Hepatocyte (in vitro differentiated cells): Measurements from ENCODE around the gene SLC40A1. TPM values are rescaled to one million over a fixed set of nuclear protein-coding genes. Genes with fewer than 3 reads are reported as not detected.
"Not testable (repeated sequence)": the region's sequence is repeated elsewhere in the genome, so short reads cannot be mapped to it uniquely, and the experiment has no call there.

Source experiments
- DNase-seq: peaks from one replicate; pipeline ENCODE4 v3.0.0-alpha.2; 2016; ENCODE audit warnings: low spot score
- H2AFZ ChIP-seq: fragments of 200-600 bp; sonication (generic); 2 replicates; pipeline ENCODE4 v1.6.0; 2016; ENCODE audit warnings: antibody characterized with exemption, mild to moderate bottlenecking
- H3K27ac ChIP-seq: fragments of 200-600 bp; sonication (generic); 2 replicates; pipeline ENCODE4 v1.5.1; 2016; ENCODE audit warnings: mild to moderate bottlenecking
- H3K27me3 ChIP-seq: fragments of 200-600 bp; sonication (generic); 2 replicates; pipeline ENCODE4 v1.6.1; 2016
- H3K36me3 ChIP-seq: fragments of 200-600 bp; sonication (generic); replicated peaks from 2 replicates; pipeline ENCODE4 v1.5.1; 2016; ENCODE audit warnings: low read depth; ENCODE audit not compliant: insufficient read depth
- H3K4me1 ChIP-seq: fragments of 200-600 bp; sonication (generic); 2 replicates; pipeline ENCODE4 v1.5.1; 2016; ENCODE audit warnings: mild to moderate bottlenecking, moderate library complexity; ENCODE audit not compliant: insufficient read depth
- H3K4me2 ChIP-seq: fragments of 200-600 bp; sonication (generic); 2 replicates; pipeline ENCODE4 v1.6.0; 2016
- H3K4me3 ChIP-seq: fragments of 200-600 bp; sonication (generic); 2 replicates; pipeline ENCODE4 v1.5.1; 2016; ENCODE audit warnings: mild to moderate bottlenecking
- H3K79me2 ChIP-seq: fragments of 200-600 bp; sonication (generic); 2 replicates; pipeline ENCODE4 v1.6.0; 2017; ENCODE audit warnings: mild to moderate bottlenecking
- H3K9me2 ChIP-seq: fragments of 200-600 bp; sonication (generic); replicated peaks from 2 replicates; pipeline ENCODE4 v1.6.0; 2017; ENCODE audit warnings: mild to moderate bottlenecking; ENCODE audit not compliant: insufficient read depth
- H3K9me3 ChIP-seq: fragments of 200-600 bp; sonication (generic); 2 replicates; pipeline ENCODE4 v1.5.1; 2016; ENCODE audit warnings: low read depth, mild to moderate bottlenecking
- H4K20me1 ChIP-seq: fragments of 200-600 bp; sonication (generic); 2 replicates; pipeline ENCODE4 v1.6.0; 2016; ENCODE audit warnings: mild to moderate bottlenecking; ENCODE audit not compliant: insufficient read depth, poor library complexity, severe bottlenecking
- CTCF ChIP-seq: fragments of 200-600 bp; sonication (generic); IDR thresholded peaks from 2 replicates; pipeline ENCODE4 v1.5.1; 2016; ENCODE audit warnings: antibody characterized with exemption, mild to moderate bottlenecking; ENCODE audit not compliant: poor library complexity
- EZH2 ChIP-seq: fragments of 200-600 bp; sonication (generic); IDR thresholded peaks from 2 replicates; pipeline ENCODE4 v1.6.1; 2016; ENCODE audit warnings: antibody characterized with exemption, mild to moderate bottlenecking, borderline replicate concordance
- EZH2phosphoT487 ChIP-seq: fragments of 200-600 bp; sonication (generic); IDR thresholded peaks from one replicate; pipeline ENCODE4 v1.6.1; 2018; ENCODE audit warnings: antibody characterized with exemption, mild to moderate bottlenecking, low read depth, moderate library complexity; ENCODE audit not compliant: unreplicated experiment, severe bottlenecking
- WGBS: methylation state at CpG from one replicate; pipeline ENCODE4 v1.1.6; 2016; ENCODE audit warnings: low lambda C conversion rate; ENCODE audit errors: missing lambda C conversion rate; 5-methylcytosine and 5-hydroxymethylcytosine counted together
- polyA plus RNA-seq: library from polyadenylated mRNA; unstranded; fragments of >200 nt; fragmentation: Nextera tagmentation; extraction: Ambion mirVana; gene quantifications from 2 replicates; pipeline ENCODE4 v1.2.1, GENCODE V29; 2016
- total RNA-seq: library from RNA; depleted of rRNA; stranded (reverse); fragments of >200 nt; gene quantifications from 2 replicates; pipeline ENCODE4 v1.2.3, GENCODE V29; 2014

The SLC40A1 gene
- total and polyA plus RNA-seq, 2 experiments from 2014 or later: 186 to 225 TPM

DNA sequence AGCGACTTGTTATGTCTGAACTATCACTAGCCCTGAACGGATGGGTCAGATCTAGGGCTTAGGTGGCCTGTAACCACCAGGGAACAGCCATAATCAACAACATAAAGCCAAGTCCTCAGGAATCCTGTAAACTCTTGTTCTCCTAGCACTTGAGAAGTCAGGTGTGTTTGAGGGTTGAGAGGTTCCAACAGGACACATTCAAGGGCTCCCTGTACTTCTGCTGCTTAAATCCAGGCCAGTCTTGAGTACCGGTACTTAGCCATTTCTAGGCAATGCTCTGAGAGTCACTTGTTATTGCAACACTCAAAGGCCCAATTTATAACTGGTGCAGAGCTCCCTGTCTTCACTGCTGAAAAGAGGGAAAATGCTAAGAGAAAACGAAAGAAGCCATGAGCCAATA, 21.6 kb upstream of the SLC40A1 start:
- Histone ChIP-seq H2AFZ (no peak overlapping the region), H3K79me2 (no peaks in the 10 kb centered on the region), H3K9me3 (no peaks in the 10 kb centered on the region), H3K4me3 (no peak overlapping the region), H3K27me3 (no peaks in the 10 kb centered on the region), H3K4me2 (no peak overlapping the region), H3K9me2 (no peaks in the 10 kb centered on the region), H3K36me3 (no peaks in the 10 kb centered on the region), H3K4me1 (no peaks in the 10 kb centered on the region), H4K20me1 (no peaks in the 10 kb centered on the region), H3K27ac (no peak overlapping the region)
- DNase-seq: no peak
- WGBS: 84% methylated on average over 4 of the region's 4 CpGs
- TF ChIP-seq EZH2 (no peak), CTCF (no peak), EZH2phosphoT487 (no peak)

DNA sequence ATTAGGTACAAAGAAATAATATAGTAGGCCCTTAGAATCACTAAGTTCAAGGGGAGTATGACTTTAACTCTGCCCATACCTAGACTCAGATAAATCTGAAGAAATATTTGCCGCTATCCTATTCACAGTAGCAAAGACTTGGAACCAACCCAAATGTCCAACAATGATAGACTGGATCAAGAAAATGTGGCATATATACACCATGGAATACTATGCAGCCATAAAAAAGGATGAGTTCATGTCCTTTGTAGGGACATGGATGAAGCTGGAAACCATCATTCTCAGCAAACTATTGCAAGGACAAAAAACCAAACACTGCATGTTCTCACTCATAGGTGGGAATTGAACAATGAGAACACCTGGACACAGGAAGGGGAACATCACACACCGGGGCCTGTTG, 21.1 kb upstream of the SLC40A1 start:
- DNase-seq, H3K9me3 ChIP-seq, H3K79me2 ChIP-seq, H3K4me1 ChIP-seq, H3K27me3 ChIP-seq, H3K27ac ChIP-seq, H3K9me2 ChIP-seq, H4K20me1 ChIP-seq, H3K4me3 ChIP-seq, H2AFZ ChIP-seq, H3K36me3 ChIP-seq, H3K4me2 ChIP-seq: not testable (repeated sequence)
- WGBS: 92% methylated on average over 2 of the region's 2 CpGs

GRCh38 chr2:189601043-189601442, 20.5 kb upstream of the SLC40A1 start:
- H3K9me3 ChIP-seq: no peaks in the 10 kb centered on the region
- H3K4me3 ChIP-seq: no peak overlapping the region
- H3K79me2 ChIP-seq: no peaks in the 10 kb centered on the region
- no peaks in the 10 kb centered on the region for H3K36me3 ChIP-seq
- DNase-seq: no peak
- H2AFZ ChIP-seq: no peak overlapping the region
- no peak overlapping the region for H3K4me2 ChIP-seq
- no peaks in the 10 kb centered on the region for H3K27me3 ChIP-seq
- H3K9me2 ChIP-seq: no peaks in the 10 kb centered on the region
- WGBS: 81% methylated on average over 3 of the region's 3 CpGs
- TF ChIP-seq EZH2phosphoT487: no peak
- TF ChIP-seq EZH2: no peak
- no peak for TF ChIP-seq CTCF
- no peaks in the 10 kb centered on the region for H3K4me1 ChIP-seq
- H3K27ac ChIP-seq: no peak overlapping the region
- no peaks in the 10 kb centered on the region for H4K20me1 ChIP-seq

GRCh38 chr2:189599245-189599644, 18.7 kb upstream of the SLC40A1 start:
- Histone ChIP-seq H4K20me1 (no peaks in the 10 kb centered on the region), H3K9me3 (no peaks in the 10 kb centered on the region), H3K4me2 (no peak overlapping the region), H2AFZ (no peak overlapping the region), H3K9me2 (no peaks in the 10 kb centered on the region), H3K79me2 (no peaks in the 10 kb centered on the region), H3K4me1 (no peaks in the 10 kb centered on the region), H3K36me3 (no peaks in the 10 kb centered on the region), H3K4me3 (no peak overlapping the region), H3K27ac (no peak overlapping the region), H3K27me3 (no peaks in the 10 kb centered on the region)
- no peak for DNase-seq
- 6% methylated on average over 1 of the region's 1 CpG for WGBS
- TF ChIP-seq EZH2 (no peak), EZH2phosphoT487 (no peak), CTCF (no peak)
